Astrocyte of the hippocampus (primary cell): ENCODE measurements around the gene CDCA5.

Experiments used
- DNase-seq: peaks from one replicate; pipeline ENCODE4 v3.0.0; 2011; ENCODE audit warnings: low read depth, low spot score

The CDCA5 gene

GRCh38 chr11:65083834-65084597 lies at the start of gene CDCA5, which contains the start of gene ZFPL1:
Gene CDCA5, minus strand, starts transcription at chr11:65084040. Its CDS starts 62 bp downstream, at chr11:65083978.
Gene ZFPL1, plus strand, starts transcription at chr11:65084222. Its CDS starts 477 bp downstream, at chr11:65084699.
- peak; percentile 99 for DNase-seq

GRCh38 chr11:65132988-65133700 lies 49.3 kb upstream of the CDCA5 start:
- peak; percentile 22 for DNase-seq

- no peak for DNase-seq
Observed at GRCh38 chr11:65132238-65132987, 48.6 kb upstream of the CDCA5 start.

GRCh38 chr11:65131895-65132237 lies 48.0 kb upstream of the CDCA5 start:
- no peak for DNase-seq

- no peak for DNase-seq
Observed at GRCh38 chr11:65131417-65131776, 47.6 kb upstream of the CDCA5 start.

GRCh38 chr11:65130631-65131416 lies 47.0 kb upstream of the CDCA5 start:
- DNase-seq: no peak

GRCh38 chr11:65129649-65130441 lies 46.0 kb upstream of the CDCA5 start:
- no peak for DNase-seq

GRCh38 chr11:65128182-65129145 lies 44.6 kb upstream of the CDCA5 start:
- no peak for DNase-seq

- no peak for DNase-seq
Observed at GRCh38 chr11:65127473-65128181, 43.8 kb upstream of the CDCA5 start.

GRCh38 chr11:65126624-65127274 lies 42.9 kb upstream of the CDCA5 start:
- no peak for DNase-seq

GRCh38 chr11:65125197-65126056 lies 41.6 kb upstream of the CDCA5 start:
- DNase-seq: no peak

GRCh38 chr11:65124480-65125196 lies 40.8 kb upstream of the CDCA5 start:
- DNase-seq: no peak

GRCh38 chr11:65121865-65122696 lies 38.2 kb upstream of the CDCA5 start, which contains the start of the genes FAU and MRPL49:
Gene FAU, minus strand, starts transcription at chr11:65122134. Its CDS starts 321 bp downstream, at chr11:65121813.
Gene MRPL49, plus strand, starts transcription at chr11:65122321. Its CDS starts 26 bp downstream, at chr11:65122347.
- DNase-seq: peak; percentile 99

- DNase-seq: peak; percentile 31
Observed at GRCh38 chr11:65121447-65121864, 37.6 kb upstream of the CDCA5 start.

GRCh38 chr11:65120831-65121230 lies 37.0 kb upstream of the CDCA5 start:
- DNase-seq: no peak

- no peak for DNase-seq
Observed at GRCh38 chr11:65119670-65119995, 35.8 kb upstream of the CDCA5 start.
